GM12865 (cell line): ENCODE data around the gene MKRN1.
"Not testable (repeated sequence)": the region's sequence is repeated elsewhere in the genome, so short reads cannot be mapped to it uniquely, and the experiment has no call there.

Experiments
- DNase-seq: peaks from one replicate; pipeline ENCODE4 v3.0.0; 2010; ENCODE audit warnings: low read depth
- H3K4me3 ChIP-seq: 2 replicates; pipeline ENCODE4 v1.5.1; 2011; ENCODE audit warnings: mild to moderate bottlenecking, low read depth, low read length, control low read depth
- TF ChIP-seq, protein P1 (sequence below): IDR thresholded peaks from 2 replicates; pipeline ENCODE4 v1.5.1; 2011; ENCODE audit warnings: low read length, control low read depth, low read depth, inconsistent platforms; ENCODE audit not compliant: insufficient read depth; ENCODE audit errors: missing control alignments

Gene MKRN1

DNA sequence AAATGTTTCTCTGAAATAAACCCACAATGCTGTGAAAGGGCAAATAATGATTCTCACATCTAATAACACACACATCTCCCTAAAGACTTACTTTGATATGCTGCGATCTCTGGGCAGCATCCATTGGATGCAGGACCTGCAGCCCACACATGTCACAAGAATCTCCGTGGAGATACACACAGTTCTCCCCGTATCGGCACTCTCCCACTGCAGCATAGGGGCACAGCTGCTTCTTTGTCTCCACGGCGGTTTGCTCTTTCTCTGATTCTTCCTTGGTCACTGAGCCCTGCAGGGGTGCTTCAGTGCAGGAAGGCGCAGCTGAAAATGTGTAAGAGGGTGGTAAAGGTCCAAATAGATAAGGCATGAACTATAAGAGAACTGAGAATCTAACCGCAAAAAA is 20.4 kb downstream of the MKRN1 start:
- TF ChIP-seq, protein P1, sequence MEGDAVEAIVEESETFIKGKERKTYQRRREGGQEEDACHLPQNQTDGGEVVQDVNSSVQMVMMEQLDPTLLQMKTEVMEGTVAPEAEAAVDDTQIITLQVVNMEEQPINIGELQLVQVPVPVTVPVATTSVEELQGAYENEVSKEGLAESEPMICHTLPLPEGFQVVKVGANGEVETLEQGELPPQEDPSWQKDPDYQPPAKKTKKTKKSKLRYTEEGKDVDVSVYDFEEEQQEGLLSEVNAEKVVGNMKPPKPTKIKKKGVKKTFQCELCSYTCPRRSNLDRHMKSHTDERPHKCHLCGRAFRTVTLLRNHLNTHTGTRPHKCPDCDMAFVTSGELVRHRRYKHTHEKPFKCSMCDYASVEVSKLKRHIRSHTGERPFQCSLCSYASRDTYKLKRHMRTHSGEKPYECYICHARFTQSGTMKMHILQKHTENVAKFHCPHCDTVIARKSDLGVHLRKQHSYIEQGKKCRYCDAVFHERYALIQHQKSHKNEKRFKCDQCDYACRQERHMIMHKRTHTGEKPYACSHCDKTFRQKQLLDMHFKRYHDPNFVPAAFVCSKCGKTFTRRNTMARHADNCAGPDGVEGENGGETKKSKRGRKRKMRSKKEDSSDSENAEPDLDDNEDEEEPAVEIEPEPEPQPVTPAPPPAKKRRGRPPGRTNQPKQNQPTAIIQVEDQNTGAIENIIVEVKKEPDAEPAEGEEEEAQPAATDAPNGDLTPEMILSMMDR: no peak
- H3K4me3 ChIP-seq: no peak overlapping the region
- no peak for DNase-seq

DNA sequence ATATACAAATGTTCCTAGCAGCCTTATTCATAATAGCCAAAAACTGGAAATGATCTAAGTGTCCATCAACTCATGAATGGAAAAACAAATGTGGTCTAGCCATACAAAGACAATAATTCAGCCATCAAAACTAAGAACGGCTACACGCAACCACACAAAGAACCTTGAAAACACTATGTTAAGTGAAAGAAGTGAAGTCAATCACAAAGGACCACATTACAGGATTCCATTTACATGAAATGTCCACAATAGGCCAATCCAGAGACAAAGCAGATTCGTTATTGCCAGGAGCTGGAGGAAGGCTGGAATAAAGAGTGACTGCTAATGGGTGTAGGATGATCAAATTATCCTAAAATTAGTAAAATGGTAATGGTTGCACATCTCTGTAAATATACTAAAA is 21.1 kb downstream of the MKRN1 start:
- no peak overlapping the region for H3K4me3 ChIP-seq
- TF ChIP-seq, protein P1: no peak
- DNase-seq: no peak

GRCh38 chr7:140456551-140457051 is 22.7 kb downstream of the MKRN1 start:
- DNase-seq: no peak
- TF ChIP-seq, protein P1: no peak
- H3K4me3 ChIP-seq: no peak overlapping the region

DNA sequence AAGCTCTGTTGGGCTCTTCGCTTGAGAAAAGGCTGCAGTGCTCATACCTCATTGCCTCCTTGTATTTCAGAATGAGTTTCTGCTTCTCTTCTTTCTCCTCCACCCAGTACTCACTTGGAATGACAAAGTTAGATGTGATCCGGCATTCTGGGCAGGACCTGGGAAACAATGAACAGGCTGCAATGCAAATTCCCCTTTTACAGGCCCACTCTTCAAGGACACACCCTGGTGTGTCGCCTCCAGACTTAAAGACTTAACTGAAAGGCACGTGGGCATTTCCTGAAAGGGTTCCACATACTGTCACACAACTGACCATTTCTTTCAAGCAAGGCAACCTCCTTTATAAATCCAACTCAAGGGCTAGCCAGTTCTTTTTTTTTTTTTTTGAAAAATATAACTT is 23.6 kb downstream of the MKRN1 start:
- no peak for DNase-seq
- TF ChIP-seq, protein P1: no peak
- H3K4me3 ChIP-seq: no peak overlapping the region

DNA sequence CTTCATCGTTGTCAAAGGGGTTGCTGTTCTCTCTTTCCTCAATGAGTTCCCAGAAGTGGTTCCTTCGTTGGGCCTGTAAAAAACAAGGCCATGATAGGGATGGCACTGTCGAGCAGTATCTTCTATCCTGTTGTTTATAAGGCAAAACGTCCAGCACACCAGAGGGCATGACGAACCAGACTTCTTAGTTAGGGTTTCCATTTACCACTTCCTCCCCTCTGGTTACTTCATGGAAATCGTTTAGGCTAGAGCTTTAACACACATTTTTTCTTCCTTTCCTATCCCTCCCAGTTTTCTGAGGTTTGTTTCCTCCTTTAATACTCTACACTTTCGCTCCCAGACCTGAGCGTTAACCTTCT is 24.7 kb downstream of the MKRN1 start:
- no peak for DNase-seq
- TF ChIP-seq, protein P1: no peak
- H3K4me3 ChIP-seq: no peak overlapping the region

DNA sequence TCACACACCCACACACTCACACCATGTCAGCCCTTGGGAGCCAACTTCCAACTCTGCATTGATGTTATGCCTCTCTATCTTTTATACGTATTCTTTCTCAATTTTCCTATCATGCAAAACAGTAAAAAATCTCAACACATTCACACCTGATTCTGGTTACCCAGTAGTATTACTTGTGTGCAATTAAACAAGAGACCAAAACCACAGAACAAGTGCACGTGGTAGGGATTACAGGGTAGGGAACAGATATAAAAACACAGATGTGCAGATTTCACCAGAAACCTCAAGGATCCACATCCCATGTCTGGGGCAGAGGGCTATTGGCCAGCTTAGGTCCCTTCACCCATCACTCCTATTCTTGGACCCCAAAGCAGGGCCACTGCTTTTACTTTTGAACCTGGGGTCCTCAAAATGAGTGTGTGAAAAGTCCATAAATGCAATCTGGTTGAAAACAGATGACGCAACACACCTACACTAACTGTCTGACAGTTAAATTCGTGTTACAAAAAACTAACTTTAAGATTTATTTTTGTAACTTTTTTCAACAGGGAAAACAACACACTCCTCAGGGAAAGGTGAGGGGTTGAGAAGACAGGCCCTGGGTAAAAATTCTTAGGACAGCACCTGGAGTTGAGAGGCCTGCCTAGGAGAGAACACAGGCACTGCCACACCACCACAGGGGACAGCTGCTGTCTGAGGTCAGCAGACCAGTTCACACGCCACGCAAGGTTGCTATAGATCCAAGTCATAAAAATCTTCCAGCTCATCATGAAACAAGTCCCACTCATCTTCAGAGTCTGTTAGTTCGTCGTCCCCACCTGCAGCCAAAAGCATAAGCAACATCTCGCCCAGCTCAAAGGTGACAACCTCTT is 25.3 kb downstream of the MKRN1 start:
- peak; percentile 35 for DNase-seq
- H3K4me3 ChIP-seq: not testable (repeated sequence)

DNA sequence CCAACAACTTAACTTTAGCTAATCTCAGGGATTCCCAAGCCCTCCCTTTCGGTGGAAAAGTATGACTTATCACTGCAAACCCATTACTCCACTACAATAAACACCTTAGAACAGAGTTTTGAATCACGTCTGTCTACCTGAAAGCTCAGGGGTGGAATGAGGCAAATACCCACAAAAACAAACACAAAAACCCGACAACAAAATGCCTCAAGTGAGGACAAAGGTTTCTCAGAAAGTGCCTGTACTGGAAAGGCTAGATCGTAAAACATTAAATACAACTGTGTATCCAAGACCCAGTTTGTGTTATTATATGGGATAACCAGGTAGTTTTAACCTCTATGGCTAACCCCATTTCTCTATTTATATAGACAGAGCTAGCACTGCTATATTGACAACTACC is 26.0 kb downstream of the MKRN1 start:
- no peak overlapping the region for H3K4me3 ChIP-seq
- TF ChIP-seq, protein P1: no peak
- DNase-seq: no peak
